Esophagus squamous epithelium (tissue), 5 donors: ENCODE data around the gene SLC24A3. TPM values are rescaled to one million over a fixed set of nuclear protein-coding genes. Genes with fewer than 3 reads are reported as not detected.
"Not testable (repeated sequence)": the region's sequence is repeated elsewhere in the genome, so short reads cannot be mapped to it uniquely, and the experiment has no call there.

Experiments used
- DNase-seq: peaks from one replicate; lab custom pipeline; 2025; lab: John Stamatoyannopoulos, UW
- H3K27ac ChIP-seq, 4 donors: fragments of 200-600 bp; sonication (generic); one replicate each; pipeline ENCODE4 v1.5.1; 2016 to 2019; ENCODE audit warnings: mild to moderate bottlenecking in 1 of 4
- H3K27me3 ChIP-seq, 4 donors: fragments of 200-600 bp; sonication (generic); 1 replicate in 3 of 4; 2 replicates in 1 of 4; pipeline versions ENCODE4 v1.5.1 to v1.6.0; 2017 to 2021; ENCODE audit warnings: antibody characterized with exemption in 1 of 4
- H3K36me3 ChIP-seq, 3 donors: fragments of 200-600 bp; sonication (generic); one replicate each; pipeline ENCODE4 v1.5.1; 2016 to 2019
- H3K4me1 ChIP-seq, 3 donors: fragments of 200-600 bp; sonication (generic); one replicate each; pipeline ENCODE4 v1.5.1; 2017 to 2019
- H3K4me3 ChIP-seq, 4 donors: fragments of 200-600 bp; sonication (generic); 1 replicate in 3 of 4; 2 replicates in 1 of 4; pipeline ENCODE4 v1.5.1; 2016 to 2019; ENCODE audit warnings: mild to moderate bottlenecking in 2 of 4, moderate library complexity in 1 of 4
- H3K9me3 ChIP-seq, 3 donors: fragments of 200-600 bp; sonication (generic); one replicate each; pipeline ENCODE4 v1.5.1; 2016 to 2019
- CTCF ChIP-seq, 6 experiments: fragments of 450-650 bp in 4 of 6; fragments of 200-600 bp in 2 of 6; sonication (generic) in 2 of 6; IDR thresholded peaks; one replicate each; pipeline ENCODE4 v1.5.1; 2016 to 2019; ENCODE audit warnings: antibody characterized with exemption in 6 of 6, mild to moderate bottlenecking in 4 of 6, moderate library complexity in 4 of 6
- POLR2A ChIP-seq, 4 donors: fragments of 450-650 bp; IDR thresholded peaks; one replicate each; pipeline ENCODE4 v1.6.1; 2017; ENCODE audit warnings: antibody characterized with exemption in 4 of 4, mild to moderate bottlenecking in 4 of 4, moderate library complexity in 3 of 4
- WGBS, 2 donors: methylation state at CpG; one replicate each; pipeline ENCODE4 v1.1.5; 2018; 5-methylcytosine and 5-hydroxymethylcytosine counted together
- intact Hi-C: fragments of 100-400 bp; cut with DNase I; formaldehyde crosslinking; loops from one replicate; pipeline ENCODE4 v1.15.0; 2022
- total RNA-seq, 4 donors: library from RNA; depleted of rRNA; stranded (reverse); fragments of >200 nt; gene quantifications; one replicate each; pipeline ENCODE4 v1.1.0, GENCODE V29; 2016
- donor health status: DM: yes; HTN: yes; CAD: no.

The SLC24A3 gene
- total RNA-seq, 4 donors from 2014 or later: 3.0 to 8.2 (median 6.1) TPM

- H3K36me3 ChIP-seq: no peaks in the 10 kb centered on the region
Measured at GRCh38 chr20:19671374-19671773, 458.9 kb downstream of the SLC24A3 start.

GRCh38 chr20:19672498-19672897 lies 460.1 kb downstream of the SLC24A3 start:
- intact Hi-C loops: no loop called here
- TF ChIP-seq POLR2A (IDR thresholded peaks at IDR 0.05) (no peak), CTCF (IDR thresholded peaks at IDR 0.05) (no peak)
- Histone ChIP-seq H3K27me3 (no peaks in the 10 kb centered on the region), H3K9me3 (no peaks in the 10 kb centered on the region), H3K4me3 (no peak overlapping the region), H3K27ac (no peak overlapping the region), H3K36me3 (no peaks in the 10 kb centered on the region), H3K4me1 (no peaks in the 10 kb centered on the region)
- WGBS, 2 donors: 51 to 53% methylated on average over 5 of the region's 5 CpGs
- DNase-seq: no peak

More at GRCh38 chr20:19671374-19671773, 458.9 kb downstream of the SLC24A3 start:
- Histone ChIP-seq H3K27ac (no peak overlapping the region), H3K9me3 (no peaks in the 10 kb centered on the region), H3K4me1 (no peaks in the 10 kb centered on the region), H3K27me3 (no peaks in the 10 kb centered on the region), H3K4me3 (no peak overlapping the region)
- 64 to 81% methylated on average over 1 of the region's 1 CpG for WGBS, 2 donors
- DNase-seq: no peak
- intact Hi-C loops: no loop called here
- no peak for TF ChIP-seq POLR2A (IDR thresholded peaks at IDR 0.05)
- no peak for TF ChIP-seq CTCF (IDR thresholded peaks at IDR 0.05)

- DNase-seq: no peak
- Histone ChIP-seq H3K4me1 (no peaks in the 10 kb centered on the region), H3K36me3 (no peaks in the 10 kb centered on the region), H3K4me3 (no peak overlapping the region), H3K27ac (no peak overlapping the region), H3K27me3 (no peaks in the 10 kb centered on the region), H3K9me3 (no peaks in the 10 kb centered on the region)
- intact Hi-C loops: no loop called here
- no peak for TF ChIP-seq CTCF (IDR thresholded peaks at IDR 0.05)
- no peak for TF ChIP-seq POLR2A (IDR thresholded peaks at IDR 0.05)
Measured at GRCh38 chr20:19673575-19673974, 461.1 kb downstream of the SLC24A3 start.

- no peaks in the 10 kb centered on the region for H3K27me3 ChIP-seq
- intact Hi-C loops: no loop called here
- H3K4me1 ChIP-seq: no peaks in the 10 kb centered on the region
- no peak overlapping the region for H3K4me3 ChIP-seq
- no peaks in the 10 kb centered on the region for H3K9me3 ChIP-seq
- no peak for TF ChIP-seq CTCF (IDR thresholded peaks at IDR 0.05)
- TF ChIP-seq POLR2A (IDR thresholded peaks at IDR 0.05): no peak
- WGBS, 2 donors: 85 to 89% methylated on average over 4 of the region's 4 CpGs
- no peak overlapping the region for H3K27ac ChIP-seq
- no peaks in the 10 kb centered on the region for H3K36me3 ChIP-seq
- no peak for DNase-seq
Measured at GRCh38 chr20:19676202-19676601, 463.8 kb downstream of the SLC24A3 start.

- Histone ChIP-seq H3K36me3 (no peaks in the 10 kb centered on the region), H3K4me3 (no peak overlapping the region), H3K27ac (no peak overlapping the region), H3K9me3 (no peaks in the 10 kb centered on the region), H3K4me1 (no peaks in the 10 kb centered on the region), H3K27me3 (no peaks in the 10 kb centered on the region)
- intact Hi-C loops: no loop called here
- WGBS, 2 donors: 74 to 79% methylated on average over 5 of the region's 5 CpGs
- TF ChIP-seq CTCF (IDR thresholded peaks at IDR 0.05) (no peak), POLR2A (IDR thresholded peaks at IDR 0.05) (no peak)
- DNase-seq: no peak
Measured at GRCh38 chr20:19677336-19677735, 464.9 kb downstream of the SLC24A3 start.

- H3K36me3 ChIP-seq, intact Hi-C loops, H3K27me3 ChIP-seq, H3K9me3 ChIP-seq, H3K4me1 ChIP-seq, H3K27ac ChIP-seq, DNase-seq, H3K4me3 ChIP-seq: not testable (repeated sequence)
- WGBS, 2 donors: no CpG with 5 or more reads among the region's 38 CpGs
Measured at GRCh38 chr20:19678591-19678990, 466.1 kb downstream of the SLC24A3 start.
